ENCODE data around the gene HJV. TPM values are rescaled to one million over a fixed set of nuclear protein-coding genes. Genes with fewer than 3 reads are reported as not detected.

Gene HJV
- total and polyA plus RNA-seq, 9 donors: not detected

- intact Hi-C loops (cut with DNase I): no loop called here
- Histone ChIP-seq H3K27ac (peak overlapping the region in 1 of 2 donors; percentile 12), H3K27me3 (no peaks in the 10 kb centered on the region), H3K4me3 (peak overlapping the region; percentile 83), H3K9me3 (no peaks in the 10 kb centered on the region), H3K4me1 (ENCODE audit: insufficient read depth) (peaks cover 8% of the 10 kb centered on the region), H3K36me3 (peaks cover 4% of the 10 kb centered on the region)
- DNase-seq: no peak
- WGBS, 3 donors: 67 to 75% (median 69%) methylated on average over 5 of the region's 5 CpGs
- TF ChIP-seq EP300 (IDR thresholded peaks at IDR 0.05): no peak
- TF ChIP-seq POLR2A (IDR thresholded peaks at IDR 0.05): no peak
- TF ChIP-seq CTCF (IDR thresholded peaks at IDR 0.05): no peak
Measured at GRCh38 chr1:145992958-145993617, 28.4 kb downstream of the HJV start.

GRCh38 chr1:145992502-145992936, 29.0 kb downstream of the HJV start:
- no peak overlapping the region for H3K27ac ChIP-seq
- H3K36me3 ChIP-seq: peaks cover 4% of the 10 kb centered on the region
- no peaks in the 10 kb centered on the region for H3K27me3 ChIP-seq
- 81 to 90% (median 84%) methylated on average over 1 of the region's 1 CpG for WGBS, 3 donors
- H3K4me1 ChIP-seq (ENCODE audit: insufficient read depth): peaks cover 8% of the 10 kb centered on the region
- H3K9me3 ChIP-seq: no peaks in the 10 kb centered on the region
- H3K4me3 ChIP-seq: peak overlapping the region; percentile 83
- TF ChIP-seq EP300 (IDR thresholded peaks at IDR 0.05) (no peak), CTCF (IDR thresholded peaks at IDR 0.05) (no peak), POLR2A (IDR thresholded peaks at IDR 0.05) (no peak)
- intact Hi-C loops (cut with DNase I): no loop called here
- DNase-seq: peak in 1 of 5 donors; percentile 14

- peak overlapping the region; percentile 83 for H3K4me3 ChIP-seq
- no peaks in the 10 kb centered on the region for H3K9me3 ChIP-seq
- H3K27me3 ChIP-seq: no peaks in the 10 kb centered on the region
- no peak for DNase-seq
- no peak for TF ChIP-seq POLR2A (IDR thresholded peaks at IDR 0.05)
- TF ChIP-seq EP300 (IDR thresholded peaks at IDR 0.05): no peak
- no peak for TF ChIP-seq CTCF (IDR thresholded peaks at IDR 0.05)
- peaks cover 4% of the 10 kb centered on the region for H3K36me3 ChIP-seq
- H3K4me1 ChIP-seq (ENCODE audit: insufficient read depth): peaks cover 8% of the 10 kb centered on the region
- 69 to 72% (median 70%) methylated on average over 10 of the region's 10 CpGs for WGBS, 3 donors
- H3K27ac ChIP-seq: no peak overlapping the region
- intact Hi-C loops (cut with DNase I): no loop called here
Measured at GRCh38 chr1:145991735-145992412, 29.7 kb downstream of the HJV start.

GRCh38 chr1:145990249-145990855, 31.2 kb downstream of the HJV start:
- H3K4me3 ChIP-seq: no peak overlapping the region
- no peak overlapping the region for H3K27ac ChIP-seq
- TF ChIP-seq EP300 (IDR thresholded peaks at IDR 0.05): no peak
- no peak for TF ChIP-seq CTCF (IDR thresholded peaks at IDR 0.05)
- TF ChIP-seq POLR2A (IDR thresholded peaks at IDR 0.05): no peak
- 85 to 87% (median 86%) methylated on average over 7 of the region's 7 CpGs for WGBS, 3 donors
- DNase-seq: peak in 1 of 5 donors; percentile 30
- H3K4me1 ChIP-seq (ENCODE audit: insufficient read depth): peaks cover 10% of the 10 kb centered on the region
- peaks cover 4% of the 10 kb centered on the region for H3K36me3 ChIP-seq
- intact Hi-C loops (cut with DNase I): no loop called here
- H3K9me3 ChIP-seq: no peaks in the 10 kb centered on the region
- no peaks in the 10 kb centered on the region for H3K27me3 ChIP-seq

All from ovary (tissue), 9 donors.